ENCODE measurements around the gene CACNA1H.

Gene CACNA1H

DNA sequence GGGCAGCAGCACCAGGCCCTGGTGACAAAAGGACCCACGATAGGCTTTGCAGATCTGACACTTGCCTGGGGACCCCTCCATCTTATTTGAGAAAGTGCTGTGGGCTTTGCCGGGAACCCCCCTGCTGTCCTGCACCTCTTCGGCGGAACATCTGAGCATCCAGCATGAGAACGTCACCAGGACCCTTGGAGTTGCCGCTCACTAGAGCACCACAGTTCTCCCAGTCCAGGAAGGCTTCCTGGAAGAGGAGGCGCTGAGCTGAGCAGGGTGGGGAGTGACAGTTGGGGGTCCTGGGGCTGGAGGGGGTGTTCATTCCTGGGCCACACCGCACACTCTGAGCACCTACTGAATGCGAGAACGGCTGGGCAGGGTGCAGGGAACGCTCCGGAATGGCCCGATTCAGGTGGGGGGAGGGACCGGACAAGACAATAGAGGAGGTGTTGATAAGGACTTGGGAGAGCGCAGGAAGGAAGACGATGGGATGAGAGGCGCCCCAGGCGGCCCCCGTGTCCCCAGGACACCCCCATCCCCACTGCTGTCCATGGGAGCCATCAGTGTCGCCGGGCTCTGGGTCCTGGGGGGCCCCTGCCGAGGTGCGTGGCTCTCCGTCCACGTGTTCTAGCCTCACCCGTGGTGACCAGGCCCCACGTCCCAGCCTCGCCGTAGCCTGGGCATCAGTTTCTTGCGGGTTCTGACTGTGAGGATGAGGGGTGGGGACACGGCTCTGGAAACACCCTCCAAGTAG is 24.8 kb upstream of the CACNA1H start:
- Histone ChIP-seq H3K4me3 (ENCODE audit: insufficient read depth, low read length, poor library complexity, severe bottlenecking) (no peak overlapping the region), H3K27me3 (ENCODE audit: low read length) (no peaks in the 10 kb centered on the region), H3F3A (ENCODE audit: insufficient read depth) (no peaks in the 10 kb centered on the region), H3K79me2 (ENCODE audit: insufficient read depth, low read length) (no peaks in the 10 kb centered on the region), H2AFZ (ENCODE audit: low read depth, low read length, severe bottlenecking) (no peak overlapping the region), H3K27ac (ENCODE audit: low read depth, low read length) (no peak overlapping the region), H4K20me1 (ENCODE audit: low read depth, low read length) (no peaks in the 10 kb centered on the region), H3K9me2 (replicated peaks; ENCODE audit: insufficient read depth, low read length) (no peaks in the 10 kb centered on the region), H3K9me3 (ENCODE audit: insufficient read depth, low read length) (no peaks in the 10 kb centered on the region), H3K36me3 (ENCODE audit: low read length) (no peaks in the 10 kb centered on the region), H3K9ac (ENCODE audit: low read length) (no peak overlapping the region), H3K4me2 (ENCODE audit: low read depth, low read length, poor library complexity, severe bottlenecking) (no peak overlapping the region)
- no peak for TF ChIP-seq EZH2phosphoT487 (conservative IDR thresholded peaks at IDR 0.05; ENCODE audit: low read length)
- TF ChIP-seq, protein P1, sequence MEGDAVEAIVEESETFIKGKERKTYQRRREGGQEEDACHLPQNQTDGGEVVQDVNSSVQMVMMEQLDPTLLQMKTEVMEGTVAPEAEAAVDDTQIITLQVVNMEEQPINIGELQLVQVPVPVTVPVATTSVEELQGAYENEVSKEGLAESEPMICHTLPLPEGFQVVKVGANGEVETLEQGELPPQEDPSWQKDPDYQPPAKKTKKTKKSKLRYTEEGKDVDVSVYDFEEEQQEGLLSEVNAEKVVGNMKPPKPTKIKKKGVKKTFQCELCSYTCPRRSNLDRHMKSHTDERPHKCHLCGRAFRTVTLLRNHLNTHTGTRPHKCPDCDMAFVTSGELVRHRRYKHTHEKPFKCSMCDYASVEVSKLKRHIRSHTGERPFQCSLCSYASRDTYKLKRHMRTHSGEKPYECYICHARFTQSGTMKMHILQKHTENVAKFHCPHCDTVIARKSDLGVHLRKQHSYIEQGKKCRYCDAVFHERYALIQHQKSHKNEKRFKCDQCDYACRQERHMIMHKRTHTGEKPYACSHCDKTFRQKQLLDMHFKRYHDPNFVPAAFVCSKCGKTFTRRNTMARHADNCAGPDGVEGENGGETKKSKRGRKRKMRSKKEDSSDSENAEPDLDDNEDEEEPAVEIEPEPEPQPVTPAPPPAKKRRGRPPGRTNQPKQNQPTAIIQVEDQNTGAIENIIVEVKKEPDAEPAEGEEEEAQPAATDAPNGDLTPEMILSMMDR (IDR thresholded peaks at IDR 0.05; ENCODE audit: insufficient read depth, low read length, poor library complexity, severe bottlenecking) = no peak

DNA sequence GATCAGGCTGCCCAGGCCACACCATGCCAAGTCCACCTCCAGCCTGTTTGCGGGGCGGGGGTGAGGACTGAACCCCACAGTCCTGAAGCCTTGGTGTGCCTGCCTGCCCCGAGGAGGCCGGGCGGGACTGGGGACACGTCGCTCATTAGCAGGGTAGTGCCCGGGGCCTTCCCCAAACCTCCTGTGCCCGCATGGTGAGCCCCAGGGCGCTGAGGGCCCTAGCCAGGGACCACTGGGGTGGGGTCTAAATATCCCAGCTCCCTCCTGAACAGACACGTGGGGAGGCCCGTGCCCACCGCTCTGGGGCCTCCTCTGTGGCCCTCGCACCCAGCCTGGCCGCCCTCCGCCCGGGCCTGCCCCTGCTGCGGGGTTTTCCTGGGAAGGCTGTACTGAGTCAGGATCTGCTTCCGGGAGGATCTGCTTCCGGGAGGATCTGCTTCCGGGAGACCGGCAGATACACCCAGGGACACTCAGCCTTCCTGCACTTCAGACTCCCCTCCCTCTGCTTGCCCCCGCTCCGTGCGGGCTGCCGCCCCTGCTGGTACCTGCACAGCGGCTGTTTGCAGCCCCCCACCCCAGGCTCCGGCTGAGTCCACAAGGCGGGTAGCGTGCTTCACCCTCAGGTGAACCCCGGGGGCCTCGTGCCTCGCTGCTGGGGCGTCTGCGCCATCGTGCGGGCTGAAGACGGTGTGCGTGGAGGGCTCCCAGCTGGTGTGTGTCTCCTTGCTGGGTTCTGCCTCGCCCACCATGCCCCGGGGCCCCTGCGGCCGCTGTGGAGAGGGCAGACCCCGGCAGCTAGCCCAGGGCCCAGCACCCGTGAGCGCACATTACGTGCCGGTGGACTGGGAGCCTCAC is 23.6 kb upstream of the CACNA1H start:
- Histone ChIP-seq H3F3A (ENCODE audit: insufficient read depth) (no peaks in the 10 kb centered on the region), H3K36me3 (ENCODE audit: low read length) (no peaks in the 10 kb centered on the region), H3K27me3 (ENCODE audit: low read length) (no peaks in the 10 kb centered on the region), H3K27ac (ENCODE audit: low read depth, low read length) (no peak overlapping the region), H3K9me2 (replicated peaks; ENCODE audit: insufficient read depth, low read length) (no peaks in the 10 kb centered on the region), H3K9ac (ENCODE audit: low read length) (no peak overlapping the region), H4K20me1 (ENCODE audit: low read depth, low read length) (no peaks in the 10 kb centered on the region), H3K4me3 (ENCODE audit: insufficient read depth, low read length, poor library complexity, severe bottlenecking) (no peak overlapping the region), H3K9me3 (ENCODE audit: insufficient read depth, low read length) (no peaks in the 10 kb centered on the region), H3K79me2 (ENCODE audit: insufficient read depth, low read length) (no peaks in the 10 kb centered on the region), H3K4me2 (ENCODE audit: low read depth, low read length, poor library complexity, severe bottlenecking) (no peak overlapping the region), H2AFZ (ENCODE audit: low read depth, low read length, severe bottlenecking) (no peak overlapping the region)
- TF ChIP-seq, protein P1 (IDR thresholded peaks at IDR 0.05; ENCODE audit: insufficient read depth, low read length, poor library complexity, severe bottlenecking) = no peak
- TF ChIP-seq EZH2phosphoT487 (conservative IDR thresholded peaks at IDR 0.05; ENCODE audit: low read length) = no peak

DNA sequence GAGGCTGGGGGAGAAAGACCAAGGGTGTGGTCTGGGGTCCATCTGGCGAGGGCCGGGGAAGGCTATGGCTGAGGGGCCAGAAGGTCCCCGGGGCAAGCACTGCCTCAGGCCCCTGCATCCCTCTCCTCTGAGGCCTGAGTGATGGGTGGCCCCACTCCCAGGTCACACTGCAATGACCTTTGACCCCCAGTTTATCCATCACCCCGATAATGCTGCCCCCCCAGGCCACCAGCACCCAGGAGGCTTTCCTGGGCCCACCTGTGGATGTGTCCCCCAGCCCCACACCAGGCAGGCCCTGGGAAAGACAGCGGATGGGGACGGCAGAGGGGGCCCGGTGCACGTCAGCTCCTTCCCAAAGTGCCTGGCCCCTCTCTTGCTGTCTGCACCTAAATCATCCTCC is 22.5 kb upstream of the CACNA1H start:
- no peaks in the 10 kb centered on the region for H3K27me3 ChIP-seq (ENCODE audit: low read length)
- no peak for TF ChIP-seq EZH2phosphoT487 (conservative IDR thresholded peaks at IDR 0.05; ENCODE audit: low read length)
- TF ChIP-seq, protein P1 (IDR thresholded peaks at IDR 0.05; ENCODE audit: insufficient read depth, low read length, poor library complexity, severe bottlenecking) = no peak

More for the DNA sequence above, 22.5 kb upstream of the CACNA1H start:
- Histone ChIP-seq H3K9ac (ENCODE audit: low read length) (no peak overlapping the region), H3K4me3 (ENCODE audit: insufficient read depth, low read length, poor library complexity, severe bottlenecking) (no peak overlapping the region), H3F3A (ENCODE audit: insufficient read depth) (no peaks in the 10 kb centered on the region), H3K27ac (ENCODE audit: low read depth, low read length) (no peak overlapping the region), H4K20me1 (ENCODE audit: low read depth, low read length) (no peaks in the 10 kb centered on the region), H3K79me2 (ENCODE audit: insufficient read depth, low read length) (no peaks in the 10 kb centered on the region), H3K9me2 (replicated peaks; ENCODE audit: insufficient read depth, low read length) (no peaks in the 10 kb centered on the region), H3K9me3 (ENCODE audit: insufficient read depth, low read length) (no peaks in the 10 kb centered on the region), H3K36me3 (ENCODE audit: low read length) (no peaks in the 10 kb centered on the region), H2AFZ (ENCODE audit: low read depth, low read length, severe bottlenecking) (no peak overlapping the region), H3K4me2 (ENCODE audit: low read depth, low read length, poor library complexity, severe bottlenecking) (no peak overlapping the region)

All from SU-DHL-6 (cell line).